ENCODE results near the gene TMEM140. TPM values are rescaled to one million over a fixed set of nuclear protein-coding genes. Genes with fewer than 3 reads are reported as not detected.

Gene TMEM140
- total RNA-seq, 1 donor from 2014 or later = 0.27 TPM

GRCh38 chr7:135197906-135198655 is 50.2 kb downstream of the TMEM140 start:
- no peak overlapping the region for H3K27ac Mint-ChIP-seq (ENCODE audit: unreplicated experiment)
- no peaks in the 10 kb centered on the region for H3K9me3 Mint-ChIP-seq (ENCODE audit: unreplicated experiment)
- Histone ChIP-seq H3K79me2 (ENCODE audit: insufficient read depth, low read length) (no peaks in the 10 kb centered on the region), H3K4me1 (ENCODE audit: insufficient read depth, low read length) (peaks cover 21% of the 10 kb centered on the region), H3K9me3 (ENCODE audit: insufficient read depth, low read depth, low read length) (no peaks in the 10 kb centered on the region), H2AFZ (ENCODE audit: low read depth, low read length) (no peak overlapping the region), H3K27me3 (ENCODE audit: insufficient read depth, low read length) (no peaks in the 10 kb centered on the region), H3K36me3 (ENCODE audit: insufficient read depth, low read length) (peaks cover 4% of the 10 kb centered on the region), H3K27ac (ENCODE audit: low read depth, low read length) (peak overlapping the region; percentile 6), H4K20me1 (ENCODE audit: insufficient read depth, low read length) (no peaks in the 10 kb centered on the region), H3K4me2 (ENCODE audit: low read length) (no peak overlapping the region), H3K4me3 (ENCODE audit: insufficient read depth, low read depth, low read length) (no peak overlapping the region), H3K9ac (ENCODE audit: low read length) (no peak overlapping the region)
- TF ChIP-seq CTCF (IDR thresholded peaks at IDR 0.05; ENCODE audit: insufficient read depth, low read depth, low read length) = no peak
- no peak for TF ChIP-seq EZH2 (IDR thresholded peaks at IDR 0.05; ENCODE audit: insufficient read depth, low read length)
- no peaks in the 10 kb centered on the region for H3K27me3 Mint-ChIP-seq (ENCODE audit: low read depth, unreplicated experiment)
- peaks cover 17% of the 10 kb centered on the region for H3K36me3 Mint-ChIP-seq (ENCODE audit: low read depth, unreplicated experiment)
- DNase-seq (ENCODE audit: low read depth) (peak; percentile 66), FAIRE-seq (no peak)
- H3K4me3 Mint-ChIP-seq (ENCODE audit: unreplicated experiment) = no peak overlapping the region
- H3K4me1 Mint-ChIP-seq (ENCODE audit: low read depth, unreplicated experiment) = peaks cover 33% of the 10 kb centered on the region

- Histone ChIP-seq H2AFZ (ENCODE audit: low read depth, low read length) (no peak overlapping the region), H3K4me3 (ENCODE audit: insufficient read depth, low read depth, low read length) (no peak overlapping the region), H3K4me1 (ENCODE audit: insufficient read depth, low read length) (peaks cover 17% of the 10 kb centered on the region), H3K36me3 (ENCODE audit: insufficient read depth, low read length) (peaks cover 7% of the 10 kb centered on the region), H4K20me1 (ENCODE audit: insufficient read depth, low read length) (peaks cover 5% of the 10 kb centered on the region), H3K9ac (ENCODE audit: low read length) (no peak overlapping the region), H3K79me2 (ENCODE audit: insufficient read depth, low read length) (no peaks in the 10 kb centered on the region), H3K27ac (ENCODE audit: low read depth, low read length) (no peak overlapping the region), H3K9me3 (ENCODE audit: insufficient read depth, low read depth, low read length) (no peaks in the 10 kb centered on the region), H3K27me3 (ENCODE audit: insufficient read depth, low read length) (no peaks in the 10 kb centered on the region), H3K4me2 (ENCODE audit: low read length) (no peak overlapping the region)
- peaks cover 21% of the 10 kb centered on the region for H3K4me1 Mint-ChIP-seq (ENCODE audit: low read depth, unreplicated experiment)
- no peaks in the 10 kb centered on the region for H3K27me3 Mint-ChIP-seq (ENCODE audit: low read depth, unreplicated experiment)
- DNase-seq (ENCODE audit: low read depth) (no peak), FAIRE-seq (no peak)
- no peak overlapping the region for H3K27ac Mint-ChIP-seq (ENCODE audit: unreplicated experiment)
- no peaks in the 10 kb centered on the region for H3K9me3 Mint-ChIP-seq (ENCODE audit: unreplicated experiment)
- TF ChIP-seq CTCF (IDR thresholded peaks at IDR 0.05; ENCODE audit: insufficient read depth, low read depth, low read length) (no peak), EZH2 (IDR thresholded peaks at IDR 0.05; ENCODE audit: insufficient read depth, low read length) (no peak)
- H3K4me3 Mint-ChIP-seq (ENCODE audit: unreplicated experiment) = no peak overlapping the region
- peaks cover 18% of the 10 kb centered on the region for H3K36me3 Mint-ChIP-seq (ENCODE audit: low read depth, unreplicated experiment)
These were observed 51.6 kb downstream of the TMEM140 start for GRCh38 chr7:135199439-135199838.

- H3K36me3 ChIP-seq (ENCODE audit: insufficient read depth, low read length) = peaks cover 7% of the 10 kb centered on the region
- peaks cover 20% of the 10 kb centered on the region for H3K4me1 Mint-ChIP-seq (ENCODE audit: low read depth, unreplicated experiment)
- H3K79me2 ChIP-seq (ENCODE audit: insufficient read depth, low read length) = no peaks in the 10 kb centered on the region
- H3K9me3 Mint-ChIP-seq (ENCODE audit: unreplicated experiment) = no peaks in the 10 kb centered on the region
- no peaks in the 10 kb centered on the region for H3K9me3 ChIP-seq (ENCODE audit: insufficient read depth, low read depth, low read length)
- no peak overlapping the region for H3K27ac Mint-ChIP-seq (ENCODE audit: unreplicated experiment)
- no peak overlapping the region for H3K27ac ChIP-seq (ENCODE audit: low read depth, low read length)
- no peak for TF ChIP-seq EZH2 (IDR thresholded peaks at IDR 0.05; ENCODE audit: insufficient read depth, low read length)
- no peak for TF ChIP-seq CTCF (IDR thresholded peaks at IDR 0.05; ENCODE audit: insufficient read depth, low read depth, low read length)
- no peaks in the 10 kb centered on the region for H3K27me3 ChIP-seq (ENCODE audit: insufficient read depth, low read length)
- no peak overlapping the region for H3K4me3 Mint-ChIP-seq (ENCODE audit: unreplicated experiment)
- no peaks in the 10 kb centered on the region for H3K27me3 Mint-ChIP-seq (ENCODE audit: low read depth, unreplicated experiment)
- H2AFZ ChIP-seq (ENCODE audit: low read depth, low read length) = no peak overlapping the region
- no peak overlapping the region for H3K4me2 ChIP-seq (ENCODE audit: low read length)
- peaks cover 19% of the 10 kb centered on the region for H3K4me1 ChIP-seq (ENCODE audit: insufficient read depth, low read length)
- DNase-seq (ENCODE audit: low read depth) = peak; percentile 64
- H3K4me3 ChIP-seq (ENCODE audit: insufficient read depth, low read depth, low read length) = no peak overlapping the region
- no peak overlapping the region for H3K9ac ChIP-seq (ENCODE audit: low read length)
- peaks cover 5% of the 10 kb centered on the region for H4K20me1 ChIP-seq (ENCODE audit: insufficient read depth, low read length)
- FAIRE-seq = no peak
- peaks cover 18% of the 10 kb centered on the region for H3K36me3 Mint-ChIP-seq (ENCODE audit: low read depth, unreplicated experiment)
These were observed 53.0 kb downstream of the TMEM140 start for GRCh38 chr7:135200821-135201331.

Measured in astrocyte (in vitro differentiated cells and primary cell).